ENCODE data around the gene C1QTNF3.

C1QTNF3 gene

GRCh38 chr5:34057569-34057968, 14.6 kb upstream of the C1QTNF3 start:
- H2AK5ac ChIP-seq (ENCODE audit: low read length, severe bottlenecking): no peak overlapping the region
- no peak overlapping the region for H2BK120ac ChIP-seq (ENCODE audit: low read depth, low read length)
- no peak for DNase-seq
- H3K9me3 ChIP-seq (ENCODE audit: control insufficient read depth, low read length): no peaks in the 10 kb centered on the region
- H2BK12ac ChIP-seq (ENCODE audit: low read length in 2 of 2): no peak overlapping the region
- H3K27ac ChIP-seq (ENCODE audit: low read length, poor library complexity, severe bottlenecking): no peak overlapping the region
- no peaks in the 10 kb centered on the region for H3K27me3 ChIP-seq (ENCODE audit: control insufficient read depth in 1 of 2, insufficient read depth in 1 of 2, low read length in 2 of 2)
- no peak overlapping the region for H2AFZ ChIP-seq (ENCODE audit: low read depth, low read length)
- no peak overlapping the region for H3K18ac ChIP-seq (ENCODE audit: low read depth in 1 of 2, low read length in 2 of 2)
- no peak overlapping the region for H3K23ac ChIP-seq (ENCODE audit: low read length in 2 of 2)
- no peak overlapping the region for H3K4ac ChIP-seq (ENCODE audit: low read depth in 1 of 2, low read length in 2 of 2)
- no peak overlapping the region for H3K4me2 ChIP-seq (ENCODE audit: low read length, poor library complexity, severe bottlenecking)
- no peak overlapping the region for H2BK15ac ChIP-seq (ENCODE audit: low read depth, poor library complexity, severe bottlenecking)
- H3K14ac ChIP-seq (ENCODE audit: low read length in 2 of 2): no peak overlapping the region
- no peak overlapping the region for H2BK5ac ChIP-seq (ENCODE audit: low read depth, low read length, poor library complexity, severe bottlenecking)
- no peak overlapping the region for H4K91ac ChIP-seq (ENCODE audit: low read length)
- WGBS: 91% methylated on average over 5 of the region's 5 CpGs
- H3K36me3 ChIP-seq (ENCODE audit: control insufficient read depth in 1 of 2, insufficient read depth in 2 of 2, low read depth in 1 of 2, low read length in 2 of 2): peaks cover 0 to 3% of the 10 kb centered on the region in 2 experiments
- H4K8ac ChIP-seq (ENCODE audit: low read length): no peak overlapping the region
- no peaks in the 10 kb centered on the region for H3K4me1 ChIP-seq (ENCODE audit: control insufficient read depth, insufficient read depth, low read depth, low read length)
- no peak overlapping the region for H3K4me3 ChIP-seq (ENCODE audit: insufficient read depth in 1 of 2, low read depth in 1 of 2, low read length in 2 of 2)
- no peak overlapping the region for H3K9ac ChIP-seq (ENCODE audit: low read length)
- no peaks in the 10 kb centered on the region for H3K79me1 ChIP-seq (replicated peaks; ENCODE audit: low read length, poor library complexity, severe bottlenecking)

GRCh38 chr5:34057118-34057517, 14.1 kb upstream of the C1QTNF3 start:
- H3K27me3 ChIP-seq (ENCODE audit: control insufficient read depth in 1 of 2, insufficient read depth in 1 of 2, low read length in 2 of 2): no peaks in the 10 kb centered on the region
- H3K4me1 ChIP-seq (ENCODE audit: control insufficient read depth, insufficient read depth, low read depth, low read length): no peaks in the 10 kb centered on the region
- no peak overlapping the region for H4K8ac ChIP-seq (ENCODE audit: low read length)
- 87% methylated on average over 3 of the region's 3 CpGs for WGBS
- H2AK5ac ChIP-seq (ENCODE audit: low read length, severe bottlenecking): no peak overlapping the region
- H3K4me3 ChIP-seq (ENCODE audit: insufficient read depth in 1 of 2, low read depth in 1 of 2, low read length in 2 of 2): no peak overlapping the region
- no peak overlapping the region for H3K18ac ChIP-seq (ENCODE audit: low read depth in 1 of 2, low read length in 2 of 2)
- H2BK12ac ChIP-seq (ENCODE audit: low read length in 2 of 2): no peak overlapping the region
- peaks cover 0 to 3% of the 10 kb centered on the region in 2 experiments for H3K36me3 ChIP-seq (ENCODE audit: control insufficient read depth in 1 of 2, insufficient read depth in 2 of 2, low read depth in 1 of 2, low read length in 2 of 2)
- H3K79me1 ChIP-seq (replicated peaks; ENCODE audit: low read length, poor library complexity, severe bottlenecking): no peaks in the 10 kb centered on the region
- H3K9ac ChIP-seq (ENCODE audit: low read length): no peak overlapping the region
- no peak overlapping the region for H2BK15ac ChIP-seq (ENCODE audit: low read depth, poor library complexity, severe bottlenecking)
- H2BK5ac ChIP-seq (ENCODE audit: low read depth, low read length, poor library complexity, severe bottlenecking): no peak overlapping the region
- H3K4me2 ChIP-seq (ENCODE audit: low read length, poor library complexity, severe bottlenecking): no peak overlapping the region
- H2BK120ac ChIP-seq (ENCODE audit: low read depth, low read length): no peak overlapping the region
- H3K23ac ChIP-seq (ENCODE audit: low read length in 2 of 2): no peak overlapping the region
- DNase-seq: no peak
- H3K14ac ChIP-seq (ENCODE audit: low read length in 2 of 2): no peak overlapping the region
- no peak overlapping the region for H2AFZ ChIP-seq (ENCODE audit: low read depth, low read length)
- no peak overlapping the region for H4K91ac ChIP-seq (ENCODE audit: low read length)
- H3K27ac ChIP-seq (ENCODE audit: low read length, poor library complexity, severe bottlenecking): no peak overlapping the region
- no peak overlapping the region for H3K4ac ChIP-seq (ENCODE audit: low read depth in 1 of 2, low read length in 2 of 2)
- H3K9me3 ChIP-seq (ENCODE audit: control insufficient read depth, low read length): no peaks in the 10 kb centered on the region

GRCh38 chr5:34055667-34056066, 12.7 kb upstream of the C1QTNF3 start:
- H2AFZ ChIP-seq (ENCODE audit: low read depth, low read length): no peak overlapping the region
- no peak overlapping the region for H3K27ac ChIP-seq (ENCODE audit: low read length, poor library complexity, severe bottlenecking)
- H2AK5ac ChIP-seq (ENCODE audit: low read length, severe bottlenecking): no peak overlapping the region
- no peak overlapping the region for H3K23ac ChIP-seq (ENCODE audit: low read length in 2 of 2)
- no peaks in the 10 kb centered on the region for H3K79me1 ChIP-seq (replicated peaks; ENCODE audit: low read length, poor library complexity, severe bottlenecking)
- H3K4me1 ChIP-seq (ENCODE audit: control insufficient read depth, insufficient read depth, low read depth, low read length): no peaks in the 10 kb centered on the region
- H2BK5ac ChIP-seq (ENCODE audit: low read depth, low read length, poor library complexity, severe bottlenecking): no peak overlapping the region
- no peak for DNase-seq
- no peak overlapping the region for H3K4ac ChIP-seq (ENCODE audit: low read depth in 1 of 2, low read length in 2 of 2)
- H3K4me2 ChIP-seq (ENCODE audit: low read length, poor library complexity, severe bottlenecking): no peak overlapping the region
- H2BK120ac ChIP-seq (ENCODE audit: low read depth, low read length): no peak overlapping the region
- H3K9me3 ChIP-seq (ENCODE audit: control insufficient read depth, low read length): no peaks in the 10 kb centered on the region
- no peak overlapping the region for H3K18ac ChIP-seq (ENCODE audit: low read depth in 1 of 2, low read length in 2 of 2)
- no peak overlapping the region for H2BK12ac ChIP-seq (ENCODE audit: low read length in 2 of 2)
- no peak overlapping the region for H4K8ac ChIP-seq (ENCODE audit: low read length)
- no peaks in the 10 kb centered on the region for H3K27me3 ChIP-seq (ENCODE audit: control insufficient read depth in 1 of 2, insufficient read depth in 1 of 2, low read length in 2 of 2)
- no peak overlapping the region for H3K14ac ChIP-seq (ENCODE audit: low read length in 2 of 2)
- H2BK15ac ChIP-seq (ENCODE audit: low read depth, poor library complexity, severe bottlenecking): no peak overlapping the region
- H3K9ac ChIP-seq (ENCODE audit: low read length): no peak overlapping the region
- WGBS: 91% methylated on average over 3 of the region's 3 CpGs
- H3K36me3 ChIP-seq (ENCODE audit: control insufficient read depth in 1 of 2, insufficient read depth in 2 of 2, low read depth in 1 of 2, low read length in 2 of 2): peaks cover 0 to 3% of the 10 kb centered on the region in 2 experiments
- H4K91ac ChIP-seq (ENCODE audit: low read length): no peak overlapping the region
- no peak overlapping the region for H3K4me3 ChIP-seq (ENCODE audit: insufficient read depth in 1 of 2, low read depth in 1 of 2, low read length in 2 of 2)

GRCh38 chr5:34054400-34054729, 11.4 kb upstream of the C1QTNF3 start:
- DNase-seq: no peak
- Histone ChIP-seq H3K79me1 (replicated peaks; ENCODE audit: low read length, poor library complexity, severe bottlenecking) (no peaks in the 10 kb centered on the region), H3K4me1 (ENCODE audit: control insufficient read depth, insufficient read depth, low read depth, low read length) (no peaks in the 10 kb centered on the region), H3K36me3 (ENCODE audit: control insufficient read depth in 1 of 2, insufficient read depth in 2 of 2, low read depth in 1 of 2, low read length in 2 of 2) (peaks cover 0 to 3% of the 10 kb centered on the region in 2 experiments), H3K9me3 (ENCODE audit: control insufficient read depth, low read length) (no peaks in the 10 kb centered on the region), H2BK120ac (ENCODE audit: low read depth, low read length) (no peak overlapping the region), H2BK5ac (ENCODE audit: low read depth, low read length, poor library complexity, severe bottlenecking) (no peak overlapping the region), H3K9ac (ENCODE audit: low read length) (no peak overlapping the region), H4K91ac (ENCODE audit: low read length) (no peak overlapping the region), H2AFZ (ENCODE audit: low read depth, low read length) (no peak overlapping the region), H4K8ac (ENCODE audit: low read length) (no peak overlapping the region), H3K27ac (ENCODE audit: low read length, poor library complexity, severe bottlenecking) (no peak overlapping the region), H2BK12ac (ENCODE audit: low read length in 2 of 2) (no peak overlapping the region), H3K27me3 (ENCODE audit: control insufficient read depth in 1 of 2, insufficient read depth in 1 of 2, low read length in 2 of 2) (no peaks in the 10 kb centered on the region), H3K23ac (ENCODE audit: low read length in 2 of 2) (no peak overlapping the region), H3K4me2 (ENCODE audit: low read length, poor library complexity, severe bottlenecking) (no peak overlapping the region), H2AK5ac (ENCODE audit: low read length, severe bottlenecking) (no peak overlapping the region), H3K4me3 (ENCODE audit: insufficient read depth in 1 of 2, low read depth in 1 of 2, low read length in 2 of 2) (no peak overlapping the region), H2BK15ac (ENCODE audit: low read depth, poor library complexity, severe bottlenecking) (no peak overlapping the region), H3K4ac (ENCODE audit: low read depth in 1 of 2, low read length in 2 of 2) (no peak overlapping the region), H3K14ac (ENCODE audit: low read length in 2 of 2) (no peak overlapping the region), H3K18ac (ENCODE audit: low read depth in 1 of 2, low read length in 2 of 2) (no peak overlapping the region)
- 91% methylated on average over 1 of the region's 1 CpG for WGBS

All from mesenchymal stem cell (in vitro differentiated cells and primary cell).